Caco-2 (cell line): ENCODE data around the gene RNMT. TPM values are rescaled to one million over a fixed set of nuclear protein-coding genes. Genes with fewer than 3 reads are reported as not detected.

Source experiments
- BruUV-seq: library from RNA; stranded (reverse); fragments of 400-500 nt; replicated peaks from 2 replicates; lab custom pipeline; 2021; lab: Mats Ljungman, UMichigan
- CTCF ChIA-PET: fragments of 300-600 bp; sonication (Branson Sonifier 250); formaldehyde crosslinking; loops from one replicate; lab custom pipeline; 2022; ENCODE audit warnings: antibody characterized with exemption; lab: Charles Lee
- POLR2A ChIA-PET: fragments of 300-600 bp; sonication (Branson Sonifier 250); formaldehyde crosslinking; loops from one replicate; lab custom pipeline; 2022; ENCODE audit warnings: antibody characterized with exemption; lab: Charles Lee
- DNase-seq, 2 experiments: peaks; one replicate each; pipeline versions ENCODE4 v3.0.0 to v3.0.0-alpha.2; 2020 to 2022
- H3K27me3 ChIP-seq: replicated peaks from 2 replicates; pipeline ENCODE4 v1.6.0; 2011; ENCODE audit warnings: low read length; ENCODE audit not compliant: control insufficient read depth, insufficient read depth
- H3K36me3 ChIP-seq: 2 replicates; pipeline ENCODE4 v1.5.1; 2011; ENCODE audit warnings: low read length; ENCODE audit not compliant: control insufficient read depth, insufficient read depth
- H3K4me1 ChIP-seq: fragments of 250-450 bp; sonication (Bioruptor Pico); 2 replicates; pipeline ENCODE4 v1.5.1; 2020; ENCODE audit warnings: mild to moderate bottlenecking
- H3K4me3 ChIP-seq: 2 replicates; pipeline ENCODE4 v1.5.1; 2011; ENCODE audit warnings: low read depth, mild to moderate bottlenecking, control low read depth, low read length
- H3K9me3 ChIP-seq: fragments of 250-450 bp; sonication (Bioruptor Pico); 2 replicates; pipeline ENCODE4 v1.5.1; 2020; ENCODE audit warnings: mild to moderate bottlenecking, moderate library complexity
- H3K27ac Mint-ChIP-seq: one replicate; pipeline ENCODE4 v1.8.0; 2022; ENCODE audit warnings: mixed read lengths; ENCODE audit not compliant: unreplicated experiment
- H3K27me3 Mint-ChIP-seq: one replicate; pipeline ENCODE4 v1.8.0; 2022; ENCODE audit warnings: mixed read lengths; ENCODE audit not compliant: insufficient read depth, unreplicated experiment
- H3K36me3 Mint-ChIP-seq: one replicate; pipeline ENCODE4 v1.8.0; 2022; ENCODE audit warnings: mild to moderate bottlenecking, mixed read lengths; ENCODE audit not compliant: insufficient read depth, unreplicated experiment
- H3K4me1 Mint-ChIP-seq: one replicate; pipeline ENCODE4 v1.8.0; 2022; ENCODE audit warnings: low read depth, mixed read lengths; ENCODE audit not compliant: unreplicated experiment
- H3K4me3 Mint-ChIP-seq: one replicate; pipeline ENCODE4 v1.8.0; 2022; ENCODE audit warnings: mild to moderate bottlenecking, moderate library complexity, mixed read lengths; ENCODE audit not compliant: unreplicated experiment
- H3K9me3 Mint-ChIP-seq: one replicate; pipeline ENCODE4 v1.8.0; 2022; ENCODE audit warnings: mixed read lengths; ENCODE audit not compliant: unreplicated experiment
- CTCF ChIP-seq, 2 experiments: fragments of 200-600 bp in 1 of 2; IDR thresholded peaks; 1 replicate in 1 of 2; 2 replicates in 1 of 2; pipeline versions ENCODE4 v1.5.1 to v1.8.0; 2011 to 2022; ENCODE audit warnings: antibody characterized with exemption in 1 of 2, control low read depth in 1 of 2, inconsistent platforms in 1 of 2, low read depth in 1 of 2, low read length in 1 of 2, mild to moderate bottlenecking in 1 of 2, moderate library complexity in 1 of 2; ENCODE audit not compliant: insufficient read depth in 1 of 2, severe bottlenecking in 1 of 2, unreplicated experiment in 1 of 2
- intact Hi-C: fragments of 100-400 bp; cut with micrococcal nuclease; formaldehyde crosslinking; loops from one replicate; pipeline ENCODE4 v1.10.0; 2022; ENCODE audit not compliant: unreplicated experiment
- total RNA-seq: library from RNA; stranded (reverse); gene quantifications from 2 replicates; pipeline ENCODE4 v1.2.3, GENCODE V29; 2022

RNMT gene
- total RNA-seq, 1 experiment from 2014 or later = 36.5 TPM

GRCh38 chr18:13720847-13721246 is 5.6 kb upstream of the RNMT start:
- TF ChIP-seq CTCF (IDR thresholded peaks at IDR 0.05; ENCODE audit: insufficient read depth in 1 of 2, low read depth in 1 of 2, low read length in 1 of 2, severe bottlenecking in 1 of 2, unreplicated experiment in 1 of 2) = no peak
- CTCF ChIA-PET = no interaction called here
- intact Hi-C loops = no loop called here

GRCh38 chr18:13725566-13726231 is 774 bp upstream of the RNMT start:
- H3K36me3 ChIP-seq = no peaks in the 10 kb centered on the region
- Mint-ChIP-seq H3K27me3 (no peaks in the 10 kb centered on the region), H3K4me1 (peaks cover 18% of the 10 kb centered on the region), H3K27ac (peak overlapping the region; percentile 60), H3K4me3 (peak overlapping the region; percentile 85), H3K36me3 (peaks cover 20% of the 10 kb centered on the region), H3K9me3 (no peaks in the 10 kb centered on the region)
- no peak for DNase-seq
- BruUV-seq = TSS peak; percentile 49
- H3K4me3 ChIP-seq = peak overlapping the region; percentile 83
- H3K4me1 ChIP-seq = no peaks in the 10 kb centered on the region
- ChIA-PET POLR2A (interaction anchor here (0.6 to 0.9 kb wide), 7 partner anchors 8 to 1279 kb away, joined by 3 to 9 read pairs (median 4); no protein-coding TSS in a partner anchor), CTCF (no interaction called here)
- no peak for TF ChIP-seq CTCF (IDR thresholded peaks at IDR 0.05; ENCODE audit: insufficient read depth in 1 of 2, low read depth in 1 of 2, low read length in 1 of 2, severe bottlenecking in 1 of 2, unreplicated experiment in 1 of 2)
- H3K27me3 ChIP-seq = no peaks in the 10 kb centered on the region
- no peaks in the 10 kb centered on the region for H3K9me3 ChIP-seq
- intact Hi-C loops = loop anchor here (5.0 kb wide), 1 partner anchor 168 kb away; no protein-coding TSS in a partner anchor

More at GRCh38 chr18:13720847-13721246, 5.6 kb upstream of the RNMT start:
- POLR2A ChIA-PET = no interaction called here
- Histone ChIP-seq H3K36me3 (no peaks in the 10 kb centered on the region), H3K9me3 (no peaks in the 10 kb centered on the region), H3K4me3 (no peak overlapping the region), H3K4me1 (peaks cover 6% of the 10 kb centered on the region; the same call in 1 of the 2 replicates), H3K27me3 (no peaks in the 10 kb centered on the region)
- no peak overlapping the region for H3K27ac Mint-ChIP-seq
- BruUV-seq = no TSS peak
- no peak overlapping the region for H3K4me3 Mint-ChIP-seq
- DNase-seq = no peak
- H3K4me1 Mint-ChIP-seq = peaks cover 11% of the 10 kb centered on the region
- H3K36me3 Mint-ChIP-seq = peaks cover 5% of the 10 kb centered on the region
- no peaks in the 10 kb centered on the region for H3K27me3 Mint-ChIP-seq
- no peaks in the 10 kb centered on the region for H3K9me3 Mint-ChIP-seq

GRCh38 chr18:13726972-13727331 is 479 bp downstream of the RNMT start:
- Mint-ChIP-seq H3K27me3 (no peaks in the 10 kb centered on the region), H3K36me3 (peaks cover 26% of the 10 kb centered on the region), H3K27ac (peak overlapping the region; percentile 60), H3K9me3 (no peaks in the 10 kb centered on the region), H3K4me3 (peak overlapping the region; percentile 85), H3K4me1 (peaks cover 18% of the 10 kb centered on the region)
- Histone ChIP-seq H3K9me3 (no peaks in the 10 kb centered on the region), H3K4me1 (no peaks in the 10 kb centered on the region), H3K27me3 (no peaks in the 10 kb centered on the region), H3K4me3 (peak overlapping the region; percentile 83), H3K36me3 (no peaks in the 10 kb centered on the region)
- ChIA-PET CTCF (interaction anchor here (0.6 kb wide), 1 partner anchor 74 kb away, joined by 3 read pairs; no protein-coding TSS in a partner anchor), POLR2A (no interaction called here)
- no peak for TF ChIP-seq CTCF (IDR thresholded peaks at IDR 0.05; ENCODE audit: insufficient read depth in 1 of 2, low read depth in 1 of 2, low read length in 1 of 2, severe bottlenecking in 1 of 2, unreplicated experiment in 1 of 2)
- no TSS peak for BruUV-seq
- intact Hi-C loops = loop anchor here (5.0 kb wide), 1 partner anchor 170 kb away; no protein-coding TSS in a partner anchor
- DNase-seq = peak; percentile 54 to 68
